ENCODE data around the gene MGA.

- TF ChIP-seq, protein P1, sequence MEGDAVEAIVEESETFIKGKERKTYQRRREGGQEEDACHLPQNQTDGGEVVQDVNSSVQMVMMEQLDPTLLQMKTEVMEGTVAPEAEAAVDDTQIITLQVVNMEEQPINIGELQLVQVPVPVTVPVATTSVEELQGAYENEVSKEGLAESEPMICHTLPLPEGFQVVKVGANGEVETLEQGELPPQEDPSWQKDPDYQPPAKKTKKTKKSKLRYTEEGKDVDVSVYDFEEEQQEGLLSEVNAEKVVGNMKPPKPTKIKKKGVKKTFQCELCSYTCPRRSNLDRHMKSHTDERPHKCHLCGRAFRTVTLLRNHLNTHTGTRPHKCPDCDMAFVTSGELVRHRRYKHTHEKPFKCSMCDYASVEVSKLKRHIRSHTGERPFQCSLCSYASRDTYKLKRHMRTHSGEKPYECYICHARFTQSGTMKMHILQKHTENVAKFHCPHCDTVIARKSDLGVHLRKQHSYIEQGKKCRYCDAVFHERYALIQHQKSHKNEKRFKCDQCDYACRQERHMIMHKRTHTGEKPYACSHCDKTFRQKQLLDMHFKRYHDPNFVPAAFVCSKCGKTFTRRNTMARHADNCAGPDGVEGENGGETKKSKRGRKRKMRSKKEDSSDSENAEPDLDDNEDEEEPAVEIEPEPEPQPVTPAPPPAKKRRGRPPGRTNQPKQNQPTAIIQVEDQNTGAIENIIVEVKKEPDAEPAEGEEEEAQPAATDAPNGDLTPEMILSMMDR (IDR thresholded peaks at IDR 0.05; ENCODE audit: insufficient read depth, low read depth, low read length), result no peak
- no peak for TF ChIP-seq EZH2 (IDR thresholded peaks at IDR 0.05; ENCODE audit: insufficient read depth, low read length)
Observed at GRCh38 chr15:41631880-41632470, 28.2 kb upstream of the MGA start.

Data from astrocyte (in vitro differentiated cells and primary cell).